H1 (cell line): ENCODE measurements around the gene ALOX15B. TPM values are rescaled to one million over a fixed set of nuclear protein-coding genes. Genes with fewer than 3 reads are reported as not detected.

Source experiments
- SAP30 ChIP-seq: fragments of 300-600 bp; sonication (generic); IDR thresholded peaks from 2 replicates; pipeline ENCODE4 v1.7.1; 2012; ENCODE audit warnings: low read length, moderate library complexity, mild to moderate bottlenecking, inconsistent platforms; ENCODE audit not compliant: insufficient read depth, insufficient replicate concordance
- polyA plus RNA-seq, 7 experiments: library from polyadenylated mRNA; depleted of rRNA in 3 of 7; stranded (reverse) in 5 of 7; unstranded in 2 of 7; fragments of >200 nt in 5 of 7; fragments of 200-250 nt in 2 of 7; gene quantifications; 1 replicate in 5 of 7; 2 replicates in 1 of 7; 4 replicates in 1 of 7; pipeline versions ENCODE4 v1.2.1 to v1.2.3, GENCODE V29; 2011 to 2013; ENCODE audit warnings: missing spikeins in 2 of 7, mixed read lengths in 2 of 7
- total RNA-seq: library from RNA; stranded (reverse); fragmentation: NEBNext Ultra II Directional; extraction: Animal tissue kit (Norgen Biotek cat#: 25700); gene quantifications from 2 replicates; pipeline ENCODE4 v1.2.1, GENCODE V29; 2021

ALOX15B gene
- total and polyA plus RNA-seq, 2 of the 8 experiments (the other 6 are each of a cell fraction or from before 2014, with no cell fraction given), result 0.63 to 0.91 TPM

DNA sequence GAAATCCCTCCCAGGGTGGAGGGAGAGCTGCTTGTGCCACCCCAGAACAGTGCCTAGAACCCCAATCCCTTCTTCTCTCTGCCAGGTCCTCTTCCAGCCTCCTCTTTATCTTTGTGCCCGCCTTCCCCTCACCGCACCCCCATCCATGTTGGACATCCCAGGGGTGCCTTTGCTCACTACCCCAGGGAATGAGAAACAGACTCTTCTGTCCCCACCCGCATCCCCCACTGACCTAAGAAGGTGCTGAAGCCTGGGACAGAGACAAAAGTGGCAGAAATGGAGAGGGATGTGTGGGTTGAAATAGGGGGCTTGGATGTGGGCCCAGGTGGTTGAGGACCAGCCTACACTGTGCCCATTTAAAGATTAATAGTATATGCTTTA is 17.0 kb downstream of the ALOX15B start (continued):
- TF ChIP-seq SAP30, result no peak
- TF ChIP-seq, all 59 proteins: peak for 0
